Measurements from ENCODE around the gene TUBA3C. TPM values are rescaled to one million over a fixed set of nuclear protein-coding genes. Genes with fewer than 3 reads are reported as not detected.
"Not testable (repeated sequence)": the region's sequence is repeated elsewhere in the genome, so short reads cannot be mapped to it uniquely, and the experiment has no call there.

The TUBA3C gene
- total RNA-seq: not detected

GRCh38 chr13:19181621-19182485 is at the start of gene TUBA3C:
TSS of gene TUBA3C (minus strand) at chr13:19181824. CDS start at chr13:19181747, 77 bp downstream.
- Histone ChIP-seq H3K4me1 (no peaks in the 10 kb centered on the region), H3K27ac (no peak within 1 kb of the TSS), H3K4me3 (no peak within 1 kb of the TSS), H3K27me3 (no peaks in the 10 kb centered on the region), H3K9me3 (no peaks in the 10 kb centered on the region), H3K36me3 (no peaks in the 10 kb centered on the region), H3K9ac (ENCODE audit: low read depth in 2 of 2, low read length in 2 of 2) (no peak within 1 kb of the TSS)
- no peak for TF ChIP-seq CTCF (IDR thresholded peaks at IDR 0.05)
- intact Hi-C loops (cut with DNase I): no loop called here
- peak; percentile 6 for DNase-seq

- not testable (repeated sequence) for H3K4me1 ChIP-seq; H3K36me3 ChIP-seq; H3K9ac ChIP-seq (ENCODE audit: low read depth in 2 of 2, low read length in 2 of 2); H3K27me3 ChIP-seq; H3K27ac ChIP-seq; H3K4me3 ChIP-seq; DNase-seq; H3K9me3 ChIP-seq
- intact Hi-C loops (cut with DNase I): loop anchor here (10.0 kb wide), 1 partner anchor 497 kb away; no protein-coding TSS in a partner anchor
These were observed 25.8 kb upstream of the TUBA3C start for GRCh38 chr13:19207413-19207812.

- H3K9me3 ChIP-seq; H3K27ac ChIP-seq; H3K36me3 ChIP-seq; H3K4me1 ChIP-seq; DNase-seq; H3K27me3 ChIP-seq; H3K4me3 ChIP-seq; H3K9ac ChIP-seq (ENCODE audit: low read depth in 2 of 2, low read length in 2 of 2); intact Hi-C loops (cut with DNase I): not testable (repeated sequence)
These were observed 11.0 kb upstream of the TUBA3C start for GRCh38 chr13:19192622-19193021.

GRCh38 chr13:19189911-19190310 is 8.3 kb upstream of the TUBA3C start:
- H3K9me3 ChIP-seq; H3K9ac ChIP-seq (ENCODE audit: low read depth in 2 of 2, low read length in 2 of 2); H3K4me1 ChIP-seq; H3K36me3 ChIP-seq; H3K27ac ChIP-seq; DNase-seq; H3K4me3 ChIP-seq; intact Hi-C loops (cut with DNase I); H3K27me3 ChIP-seq: not testable (repeated sequence)

GRCh38 chr13:19189368-19189767 is 7.7 kb upstream of the TUBA3C start:
- H3K27ac ChIP-seq; H3K27me3 ChIP-seq; H3K4me3 ChIP-seq; DNase-seq; H3K36me3 ChIP-seq; H3K9ac ChIP-seq (ENCODE audit: low read depth in 2 of 2, low read length in 2 of 2); H3K4me1 ChIP-seq; H3K9me3 ChIP-seq; intact Hi-C loops (cut with DNase I): not testable (repeated sequence)

GRCh38 chr13:19185865-19186645 is 4.4 kb upstream of the TUBA3C start:
- no peak for TF ChIP-seq CTCF (IDR thresholded peaks at IDR 0.05)
- no peak for DNase-seq
- intact Hi-C loops (cut with DNase I): no loop called here

GRCh38 chr13:19185086-19185864 is 3.7 kb upstream of the TUBA3C start:
- Histone ChIP-seq H3K36me3 (no peaks in the 10 kb centered on the region), H3K27me3 (no peaks in the 10 kb centered on the region), H3K4me1 (no peaks in the 10 kb centered on the region), H3K9me3 (no peaks in the 10 kb centered on the region), H3K4me3 (no peak overlapping the region), H3K27ac (no peak overlapping the region), H3K9ac (ENCODE audit: low read depth in 2 of 2, low read length in 2 of 2) (no peak overlapping the region)
- no peak for DNase-seq
- intact Hi-C loops (cut with DNase I): no loop called here
- no peak for TF ChIP-seq CTCF (IDR thresholded peaks at IDR 0.05)

More at GRCh38 chr13:19185865-19186645, 4.4 kb upstream of the TUBA3C start:
- Histone ChIP-seq H3K4me1 (no peaks in the 10 kb centered on the region), H3K4me3 (no peak overlapping the region), H3K36me3 (no peaks in the 10 kb centered on the region), H3K27me3 (no peaks in the 10 kb centered on the region), H3K27ac (no peak overlapping the region), H3K9ac (ENCODE audit: low read depth in 2 of 2, low read length in 2 of 2) (no peak overlapping the region), H3K9me3 (no peaks in the 10 kb centered on the region)

Measured in colonic mucosa (tissue), 4 donors.